H9 (cell line): ENCODE data around the gene PAK2. TPM values are rescaled to one million over a fixed set of nuclear protein-coding genes. Genes with fewer than 3 reads are reported as not detected.

ENCODE experiments used
- DNase-seq: peaks from one replicate; pipeline ENCODE4 v3.0.0-alpha.2; 2017
- H2AFZ ChIP-seq: one replicate; pipeline ENCODE4 v1.6.1; 2013; ENCODE audit warnings: mild to moderate bottlenecking, low read length, control low read depth, moderate library complexity
- H2AK5ac ChIP-seq: 2 replicates; pipeline ENCODE4 v1.6.1; 2013; ENCODE audit warnings: low read length, control low read depth, mixed read lengths; ENCODE audit not compliant: insufficient read length
- H2BK120ac ChIP-seq: one replicate; pipeline ENCODE4 v1.6.1; 2013; ENCODE audit warnings: low read depth, mild to moderate bottlenecking, low read length, control low read depth, inconsistent platforms; ENCODE audit not compliant: poor library complexity, severe bottlenecking
- H2BK12ac ChIP-seq: 2 replicates; pipeline ENCODE4 v1.6.1; 2013; ENCODE audit warnings: low read length, control low read depth, mixed read lengths, low read depth; ENCODE audit not compliant: insufficient read length
- H2BK15ac ChIP-seq: 2 replicates; pipeline ENCODE4 v1.6.1; 2013; ENCODE audit warnings: low read depth, low read length, control low read depth
- H2BK20ac ChIP-seq: one replicate; pipeline ENCODE4 v1.6.1; 2013; ENCODE audit warnings: low read depth, mild to moderate bottlenecking, low read length, control low read depth, inconsistent platforms; ENCODE audit not compliant: poor library complexity, severe bottlenecking
- H2BK5ac ChIP-seq: 2 replicates; pipeline ENCODE4 v1.6.1; 2013; ENCODE audit warnings: low read length, control low read depth, mixed read lengths; ENCODE audit not compliant: insufficient read length
- H3K14ac ChIP-seq: 2 replicates; pipeline ENCODE4 v1.6.1; 2013; ENCODE audit warnings: low read length, control low read depth; ENCODE audit not compliant: insufficient read depth
- H3K18ac ChIP-seq: 2 replicates; pipeline ENCODE4 v1.6.1; 2013; ENCODE audit warnings: low read depth, mild to moderate bottlenecking, mixed read lengths, low read length, control low read depth; ENCODE audit not compliant: insufficient read length
- H3K23ac ChIP-seq: 2 replicates; pipeline ENCODE4 v1.6.1; 2013; ENCODE audit warnings: low read length, control low read depth, mixed read lengths, low read depth; ENCODE audit not compliant: insufficient read length
- H3K23me2 ChIP-seq: 2 replicates; pipeline ENCODE4 v1.6.1; 2013; ENCODE audit warnings: low read depth, mild to moderate bottlenecking, mixed read lengths, low read length, control low read depth; ENCODE audit not compliant: insufficient read length, poor library complexity, severe bottlenecking
- H3K27ac ChIP-seq: 2 replicates; pipeline ENCODE4 v1.5.1; 2013; ENCODE audit warnings: low read length, control low read depth, mixed read lengths, low read depth; ENCODE audit not compliant: insufficient read length
- H3K27me3 ChIP-seq: 2 replicates; pipeline ENCODE4 v1.6.1; 2013; ENCODE audit warnings: low read length, control low read depth, inconsistent platforms; ENCODE audit not compliant: insufficient read depth
- H3K4ac ChIP-seq: 2 replicates; pipeline ENCODE4 v1.6.1; 2013; ENCODE audit warnings: low read depth, mild to moderate bottlenecking, control low read depth, inconsistent platforms, low read length, moderate library complexity
- H3K4me1 ChIP-seq: 2 replicates; pipeline ENCODE4 v1.6.1; 2013; ENCODE audit warnings: low read length, control low read depth, inconsistent platforms; ENCODE audit not compliant: insufficient read depth
- H3K4me2 ChIP-seq: 2 replicates; pipeline ENCODE4 v1.6.1; 2013; ENCODE audit warnings: low read length, control low read depth, mixed read lengths; ENCODE audit not compliant: insufficient read length, insufficient read depth
- H3K56ac ChIP-seq: 2 replicates; pipeline ENCODE4 v1.6.1; 2013; ENCODE audit warnings: low read depth, mild to moderate bottlenecking, mixed read lengths, low read length, control low read depth; ENCODE audit not compliant: insufficient read length
- H3K79me1 ChIP-seq: 2 replicates; pipeline ENCODE4 v1.6.1; 2013; ENCODE audit warnings: low read depth, mild to moderate bottlenecking, moderate library complexity, low read length, control low read depth, inconsistent platforms; ENCODE audit not compliant: insufficient read depth, poor library complexity, severe bottlenecking
- H3K79me2 ChIP-seq: 2 replicates; pipeline ENCODE4 v1.6.1; 2013; ENCODE audit warnings: low read length, control low read depth, inconsistent platforms; ENCODE audit not compliant: insufficient read depth
- H3K9ac ChIP-seq: 2 replicates; pipeline ENCODE4 v1.6.1; 2013; ENCODE audit warnings: low read length, control low read depth, mixed read lengths; ENCODE audit not compliant: insufficient read length; ENCODE audit errors: extremely low read depth
- H3K9me3 ChIP-seq: one replicate; pipeline ENCODE4 v1.6.1; 2013; ENCODE audit warnings: low read depth, low read length, inconsistent platforms; ENCODE audit not compliant: control insufficient read depth
- H3T11ph ChIP-seq: one replicate; pipeline ENCODE4 v1.6.1; 2013; ENCODE audit warnings: mild to moderate bottlenecking, low read length, control low read depth, inconsistent platforms
- H4K20me1 ChIP-seq: one replicate; pipeline ENCODE4 v1.6.1; 2013; ENCODE audit not compliant: control insufficient read depth, insufficient read length, insufficient read depth
- H4K5ac ChIP-seq: 2 replicates; pipeline ENCODE4 v1.6.1; 2013; ENCODE audit warnings: low read depth, mild to moderate bottlenecking, mixed read lengths, low read length, control low read depth; ENCODE audit not compliant: insufficient read length
- H4K8ac ChIP-seq: replicated peaks from 2 replicates; pipeline ENCODE4 v1.6.1; 2013; ENCODE audit warnings: low read length, control low read depth, mixed read lengths, low read depth; ENCODE audit not compliant: insufficient read length
- H4K91ac ChIP-seq: 2 replicates; pipeline ENCODE4 v1.6.1; 2013; ENCODE audit warnings: low read depth, mild to moderate bottlenecking, moderate library complexity, mixed read lengths, low read length, control low read depth; ENCODE audit not compliant: insufficient read length
- H3K27ac Mint-ChIP-seq, 3 experiments: 2 replicates in 2 of 3; 3 replicates in 1 of 3; pipeline ENCODE4 v1.8.0; 2020 to 2021; ENCODE audit warnings: mixed read lengths in 3 of 3, mild to moderate bottlenecking in 1 of 3, moderate library complexity in 1 of 3
- H3K27me3 Mint-ChIP-seq: 2 replicates; pipeline ENCODE4 v1.8.0; 2021; ENCODE audit warnings: low read depth, mild to moderate bottlenecking, moderate library complexity, mixed read lengths
- H3K36me3 Mint-ChIP-seq, 3 experiments: 2 replicates in 2 of 3; 3 replicates in 1 of 3; pipeline ENCODE4 v1.8.0; 2020 to 2021; ENCODE audit warnings: low read depth in 3 of 3, mixed read lengths in 3 of 3; ENCODE audit not compliant: insufficient read depth in 1 of 3
- H3K4me1 Mint-ChIP-seq, 2 experiments: 2 replicates each; pipeline ENCODE4 v1.8.0; 2020; ENCODE audit warnings: mixed read lengths in 2 of 2
- H3K4me3 Mint-ChIP-seq, 2 experiments: 2 replicates in 1 of 2; 3 replicates in 1 of 2; pipeline ENCODE4 v1.8.0; 2020 to 2021; ENCODE audit warnings: mild to moderate bottlenecking in 2 of 2, mixed read lengths in 2 of 2, moderate library complexity in 1 of 2
- H3K9me3 Mint-ChIP-seq, 2 experiments: 2 replicates in 1 of 2; 3 replicates in 1 of 2; pipeline ENCODE4 v1.8.0; 2020; ENCODE audit warnings: mild to moderate bottlenecking in 2 of 2, mixed read lengths in 2 of 2, moderate library complexity in 1 of 2
- CTCF ChIP-seq: fragments of 200-600 bp; sonication (generic); conservative IDR thresholded peaks from 3 replicates; pipeline ENCODE4 v1.8.0; 2021; ENCODE audit warnings: antibody characterized with exemption, mild to moderate bottlenecking
- WGBS: extraction: QIAGEN DNeasy Blood & Tissue Kit; methylation state at CpG from one replicate; pipeline ENCODE4 v1.1.7; 2013; ENCODE audit warnings: missing lambda C conversion rate, low lambda C conversion rate, mixed read lengths; ENCODE audit not compliant: insufficient read length; ENCODE audit errors: extremely low coverage; 5-methylcytosine and 5-hydroxymethylcytosine counted together
- total RNA-seq: library from RNA; stranded (reverse); gene quantifications from 2 replicates; pipeline ENCODE4 v1.2.1, GENCODE V29; 2021

Gene PAK2
- total RNA-seq, 1 experiment from 2014 or later = 65.7 TPM

- Mint-ChIP-seq H3K9me3 (peaks cover 26 to 38% of the 10 kb centered on the region in 2 experiments), H3K4me3 (no peak overlapping the region), H3K4me1 (peaks cover 6 to 12% of the 10 kb centered on the region in 2 experiments; a peak in 3 of 4 replicates), H3K27ac (peak overlapping the region; percentile 31 to 70 (median 54); a peak in 5 of 7 replicates), H3K27me3 (no peaks in the 10 kb centered on the region), H3K36me3 (peaks cover 62 to 69% (median 62%) of the 10 kb centered on the region in 3 experiments)
- H3K79me1 ChIP-seq = peaks cover 13% of the 10 kb centered on the region
- no peak for TF ChIP-seq CTCF
- no peak overlapping the region for H2AK5ac ChIP-seq
- H3K27me3 ChIP-seq = no peaks in the 10 kb centered on the region
- H2BK12ac ChIP-seq = no peak overlapping the region
- H3K4me1 ChIP-seq = peaks cover 3% of the 10 kb centered on the region; the same call in 1 of the 2 replicates
- no peak overlapping the region for H2BK120ac ChIP-seq
- H3K27ac ChIP-seq = no peak overlapping the region
- no peak overlapping the region for H3K14ac ChIP-seq
- H2AFZ ChIP-seq = no peak overlapping the region
- H3K4ac ChIP-seq = no peak overlapping the region
- H3K18ac ChIP-seq = peak overlapping the region; percentile 44
- H3K56ac ChIP-seq = no peak overlapping the region
- no peak overlapping the region for H2BK15ac ChIP-seq
- no peak overlapping the region for H3K4me2 ChIP-seq
- no peak overlapping the region for H2BK20ac ChIP-seq
- H3T11ph ChIP-seq = no peak overlapping the region
- no peak for DNase-seq
- peaks cover 11% of the 10 kb centered on the region for H3K9me3 ChIP-seq
- peaks cover 50% of the 10 kb centered on the region; the same call in 1 of the 2 replicates for H3K79me2 ChIP-seq
- H3K9ac ChIP-seq = no peak overlapping the region
- H3K23ac ChIP-seq = no peak overlapping the region
- no peak overlapping the region for H4K5ac ChIP-seq
- no peak overlapping the region for H4K8ac ChIP-seq
- no CpG with 5 or more reads among the region's 9 CpGs for WGBS
- H4K91ac ChIP-seq = no peak overlapping the region
- no peaks in the 10 kb centered on the region for H3K23me2 ChIP-seq
- no peak overlapping the region for H2BK5ac ChIP-seq
- no peaks in the 10 kb centered on the region for H4K20me1 ChIP-seq
Observed at GRCh38 chr3:196754091-196754981, 14.7 kb downstream of the PAK2 start.
